B cell (primary cell): ENCODE measurements around the gene ZSWIM6. TPM values are rescaled to one million over a fixed set of nuclear protein-coding genes. Genes with fewer than 3 reads are reported as not detected.

ENCODE experiments used
- ATAC-seq: fragments of 200-7000 bp; cut with Tn5 transposase; one replicate; pipeline ENCODE4 v1.10.0; 2021; ENCODE audit warnings: low read depth, mild to moderate bottlenecking, moderate number of reproducible peaks, moderate library complexity
- CTCF ChIA-PET: fragments of 350-600 bp; sonication (Branson Sonifier 250); formaldehyde crosslinking; loops from one replicate; lab custom pipeline; 2021; ENCODE audit warnings: antibody characterized with exemption, inconsistent platforms; lab: Charles Lee
- POLR2A ChIA-PET: fragments of 350-600 bp; sonication (Branson Sonifier 250); formaldehyde crosslinking; loops from one replicate; lab custom pipeline; 2021; ENCODE audit warnings: antibody characterized with exemption; lab: Charles Lee
- DNase-seq: peaks from one replicate; pipeline ENCODE4 v3.0.0; 2013
- H2AFZ ChIP-seq: 2 replicates; pipeline ENCODE4 v1.6.1; 2012; ENCODE audit warnings: mild to moderate bottlenecking, low read depth, low read length; ENCODE audit not compliant: insufficient read depth, poor library complexity, severe bottlenecking
- H3K27ac ChIP-seq, 2 donors: 1 replicate in 1 of 2; 2 replicates in 1 of 2; pipeline ENCODE4 v1.5.1; 2012 to 2013; ENCODE audit warnings: low read length in 2 of 2, mild to moderate bottlenecking in 2 of 2, moderate library complexity in 1 of 2
- H3K27me3 ChIP-seq, 4 experiments: fragments of 200-600 bp in 1 of 4; sonication (generic) in 1 of 4; replicated peaks in 1 of 4; 1 replicate in 2 of 4; 2 replicates in 2 of 4; pipeline versions ENCODE4 v1.6.1 to v1.7.0; 2013 to 2016; ENCODE audit warnings: low read length in 3 of 4, mild to moderate bottlenecking in 2 of 4, mixed read lengths in 1 of 4, moderate library complexity in 1 of 4; ENCODE audit not compliant: insufficient read depth in 4 of 4, control insufficient read depth in 3 of 4; ENCODE audit errors: control extremely low read depth in 1 of 4
- H3K36me3 ChIP-seq, 2 experiments: replicated peaks in 1 of 2; 1 replicate in 1 of 2; 2 replicates in 1 of 2; pipeline versions ENCODE4 v1.6.1 to v1.7.1; 2013; ENCODE audit warnings: low read length in 1 of 2; ENCODE audit not compliant: insufficient read depth in 2 of 2, control insufficient read depth in 1 of 2; ENCODE audit errors: control extremely low read depth in 1 of 2, extremely low read depth in 1 of 2
- H3K4me1 ChIP-seq, 2 donors: fragments of 200-600 bp in 1 of 2; sonication (generic) in 1 of 2; 1 replicate in 1 of 2; 2 replicates in 1 of 2; pipeline versions ENCODE4 v1.5.1 to v1.6.1; 2013 to 2017; ENCODE audit warnings: low read length in 2 of 2; ENCODE audit not compliant: control insufficient read depth in 2 of 2, insufficient read depth in 2 of 2
- H3K4me2 ChIP-seq: replicated peaks from 2 replicates; pipeline ENCODE3; 2012; ENCODE audit warnings: mild to moderate bottlenecking, low read depth, low read length; ENCODE audit not compliant: poor library complexity, severe bottlenecking
- H3K4me3 ChIP-seq, 5 experiments: fragments of 200-600 bp in 1 of 5; sonication (generic) in 1 of 5; 1 replicate in 3 of 5; 2 replicates in 2 of 5; pipeline versions ENCODE4 v1.5.1 to v1.7.0; 2011 to 2016; ENCODE audit warnings: low read length in 4 of 5, mild to moderate bottlenecking in 4 of 5, low read depth in 2 of 5, control low read depth in 1 of 5, moderate library complexity in 1 of 5; ENCODE audit not compliant: insufficient read depth in 1 of 5; ENCODE audit errors: control extremely low read depth in 1 of 5, extremely low read depth in 1 of 5
- H3K79me2 ChIP-seq: fragments of 200-600 bp; sonication (generic); one replicate; pipeline ENCODE4 v1.6.0; 2016; ENCODE audit warnings: low read length; ENCODE audit not compliant: control insufficient read depth, insufficient read depth
- H3K9ac ChIP-seq: fragments of 200-600 bp; sonication (generic); 2 replicates; pipeline ENCODE4 v1.6.1; 2017; ENCODE audit warnings: mild to moderate bottlenecking, low read length, moderate library complexity
- H3K9me3 ChIP-seq, 3 donors: one replicate each; pipeline versions ENCODE4 v1.6.1 to v1.7.1; 2013; ENCODE audit warnings: low read length in 2 of 3; ENCODE audit not compliant: control insufficient read depth in 2 of 3, insufficient read depth in 1 of 3; ENCODE audit errors: control extremely low read depth in 1 of 3
- H4K20me1 ChIP-seq: 2 replicates; pipeline ENCODE4 v1.6.0; 2012; ENCODE audit warnings: mild to moderate bottlenecking, low read length; ENCODE audit not compliant: insufficient read depth, control insufficient read depth, poor library complexity, severe bottlenecking
- H3K27ac Mint-ChIP-seq: one replicate; pipeline ENCODE4 v1.8.0; 2021; ENCODE audit warnings: mixed read lengths
- H3K27me3 Mint-ChIP-seq: one replicate; pipeline ENCODE4 v1.8.0; 2021; ENCODE audit warnings: mixed read lengths
- H3K4me1 Mint-ChIP-seq: one replicate; pipeline ENCODE4 v1.8.0; 2021; ENCODE audit warnings: mixed read lengths
- H3K4me3 Mint-ChIP-seq: one replicate; pipeline ENCODE4 v1.8.0; 2021; ENCODE audit warnings: mixed read lengths
- H3K9me3 Mint-ChIP-seq: one replicate; pipeline ENCODE4 v1.8.0; 2022; ENCODE audit warnings: mixed read lengths; ENCODE audit not compliant: insufficient read depth
- EZH2 ChIP-seq: IDR thresholded peaks from 2 replicates; pipeline ENCODE4 v1.6.1; 2012; ENCODE audit warnings: borderline replicate concordance, low read depth, mild to moderate bottlenecking, moderate library complexity, low read length; ENCODE audit not compliant: insufficient read depth, poor library complexity, severe bottlenecking
- WGBS: methylation state at CpG from one replicate; pipeline ENCODE4 v1.1.5; 2013; ENCODE audit warnings: missing lambda C conversion rate; ENCODE audit not compliant: insufficient coverage; 5-methylcytosine and 5-hydroxymethylcytosine counted together
- intact Hi-C: fragments of 100-400 bp; cut with micrococcal nuclease; formaldehyde crosslinking; loops from one replicate; pipeline ENCODE4 v1.10.0; 2022
- polyA plus RNA-seq: library from polyadenylated mRNA; depleted of rRNA; stranded (reverse); fragments of >200 nt; gene quantifications from 2 replicates; pipeline ENCODE4 v1.2.3, GENCODE V29; 2012
- total RNA-seq, 2 donors: library from RNA; stranded (reverse); fragments of 120-200 nt in 1 of 2; gene quantifications; 1 replicate in 1 of 2; 2 replicates in 1 of 2; pipeline versions ENCODE4 v1.2.3 to v1.2.4, GENCODE V29; 2013 to 2022
- TF ChIP-seq, protein P1 (sequence below): fragments of 200-600 bp; IDR thresholded peaks from one replicate; pipeline ENCODE4 v1.8.0; 2022; ENCODE audit warnings: antibody characterized with exemption, mild to moderate bottlenecking

The ZSWIM6 gene
- total and polyA plus RNA-seq, 2 donors (not counting 1 experiment from before 2014, with no cell fraction given): 7.9 to 16.4 TPM

DNA sequence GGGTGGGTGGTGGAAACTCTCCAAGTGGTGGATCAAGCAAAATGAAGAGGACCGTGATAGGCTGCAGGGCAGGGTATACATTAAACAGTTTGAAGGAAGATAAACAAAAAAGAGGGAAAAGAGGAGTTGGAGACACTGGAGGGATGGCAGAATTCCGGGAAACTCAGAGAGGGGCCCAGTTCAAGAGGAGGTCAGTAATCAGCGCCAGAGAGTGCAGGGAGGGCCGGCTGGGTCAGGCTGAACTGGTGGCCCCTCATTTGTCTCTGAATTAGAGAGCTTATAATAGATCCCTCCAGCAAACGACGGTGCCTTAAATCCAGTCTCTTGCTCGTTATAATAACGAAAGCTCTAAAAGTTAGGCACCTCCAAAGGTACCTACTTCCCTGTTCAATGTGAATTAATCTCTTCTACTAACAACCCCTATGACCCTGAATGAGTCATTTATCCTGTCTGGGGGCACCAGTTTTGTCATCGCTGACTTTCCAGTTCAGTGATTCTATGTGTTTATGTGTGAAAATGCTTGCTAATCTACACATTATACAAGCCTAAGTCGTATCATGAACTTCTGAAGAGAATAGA is 2.4 kb upstream of the ZSWIM6 start:
- H3K9me3 ChIP-seq: no peaks in the 10 kb centered on the region
- no peak overlapping the region for H3K27ac ChIP-seq
- peaks cover 18% of the 10 kb centered on the region for H4K20me1 ChIP-seq
- Mint-ChIP-seq H3K27me3 (peaks cover 13% of the 10 kb centered on the region), H3K9me3 (no peaks in the 10 kb centered on the region), H3K27ac (peak overlapping the region; percentile 85), H3K4me1 (peaks cover 36% of the 10 kb centered on the region), H3K4me3 (peak overlapping the region; percentile 94)
- H3K79me2 ChIP-seq: peaks cover 19% of the 10 kb centered on the region
- ATAC-seq (no peak), DNase-seq (peak; percentile 42)
- H3K4me2 ChIP-seq: peak overlapping the region; percentile 83
- no peak for TF ChIP-seq EZH2
- TF ChIP-seq, protein P1, sequence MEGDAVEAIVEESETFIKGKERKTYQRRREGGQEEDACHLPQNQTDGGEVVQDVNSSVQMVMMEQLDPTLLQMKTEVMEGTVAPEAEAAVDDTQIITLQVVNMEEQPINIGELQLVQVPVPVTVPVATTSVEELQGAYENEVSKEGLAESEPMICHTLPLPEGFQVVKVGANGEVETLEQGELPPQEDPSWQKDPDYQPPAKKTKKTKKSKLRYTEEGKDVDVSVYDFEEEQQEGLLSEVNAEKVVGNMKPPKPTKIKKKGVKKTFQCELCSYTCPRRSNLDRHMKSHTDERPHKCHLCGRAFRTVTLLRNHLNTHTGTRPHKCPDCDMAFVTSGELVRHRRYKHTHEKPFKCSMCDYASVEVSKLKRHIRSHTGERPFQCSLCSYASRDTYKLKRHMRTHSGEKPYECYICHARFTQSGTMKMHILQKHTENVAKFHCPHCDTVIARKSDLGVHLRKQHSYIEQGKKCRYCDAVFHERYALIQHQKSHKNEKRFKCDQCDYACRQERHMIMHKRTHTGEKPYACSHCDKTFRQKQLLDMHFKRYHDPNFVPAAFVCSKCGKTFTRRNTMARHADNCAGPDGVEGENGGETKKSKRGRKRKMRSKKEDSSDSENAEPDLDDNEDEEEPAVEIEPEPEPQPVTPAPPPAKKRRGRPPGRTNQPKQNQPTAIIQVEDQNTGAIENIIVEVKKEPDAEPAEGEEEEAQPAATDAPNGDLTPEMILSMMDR: no peak
- WGBS: 98% methylated on average over 4 of the region's 10 CpGs
- H2AFZ ChIP-seq: peak overlapping the region; percentile 91
- H3K9ac ChIP-seq: no peak overlapping the region
- peaks cover 28 to 33% of the 10 kb centered on the region in 2 donors for H3K4me1 ChIP-seq
- intact Hi-C loops: loop anchor here (1.0 to 5.0 kb wide), 3 partner anchors 10 to 167 kb away; partner anchors contain the start of gene SMIM15
- H3K36me3 ChIP-seq: no peaks in the 10 kb centered on the region
- ChIA-PET POLR2A (interaction anchor here (0.6 to 2.8 kb wide), 3 partner anchors 9 to 1532 kb away, joined by 5 to 29 read pairs (median 8); no protein-coding TSS in a partner anchor), CTCF (interaction anchor here (1.2 to 2.7 kb wide), 3 partner anchors 9 to 274 kb away, joined by 3 to 18 read pairs (median 5); no protein-coding TSS in a partner anchor)
- H3K27me3 ChIP-seq: peaks cover 0 to 6% (median 3%) of the 10 kb centered on the region in 4 experiments
- H3K4me3 ChIP-seq: peak overlapping the region in 1 of 5 experiments; percentile 73

DNA sequence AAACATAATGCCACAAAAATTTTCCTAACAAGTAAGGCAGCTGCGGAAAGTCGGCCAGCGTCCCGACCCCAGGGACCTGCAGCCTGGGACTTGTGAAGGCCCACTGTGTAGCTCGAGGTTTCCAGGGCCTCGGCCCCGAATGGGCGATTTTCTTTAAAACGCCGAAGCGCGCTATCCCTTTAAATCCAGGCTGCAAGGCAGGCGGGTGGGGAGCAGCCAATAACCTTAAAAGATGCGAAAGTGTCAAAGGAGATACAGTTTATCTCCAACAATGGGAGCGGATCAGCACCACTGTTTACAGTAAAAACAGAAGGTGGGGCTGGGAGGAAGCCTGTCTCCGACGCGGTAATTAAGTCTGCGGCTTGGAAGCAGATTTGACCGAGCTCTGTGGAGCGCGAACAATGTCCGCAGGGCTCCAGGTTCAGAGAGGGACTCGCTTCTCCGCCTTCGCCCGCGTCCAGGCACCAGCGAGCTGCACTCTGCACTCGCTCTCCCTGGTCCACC is 1.7 kb upstream of the ZSWIM6 start:
- POLR2A ChIA-PET: interaction anchor here (0.9 to 2.8 kb wide), 2 partner anchors 10 to 78 kb away, joined by 5 to 29 read pairs; no protein-coding TSS in a partner anchor
- Mint-ChIP-seq H3K4me3 (peak overlapping the region; percentile 94), H3K27me3 (peaks cover 12% of the 10 kb centered on the region), H3K27ac (peak overlapping the region; percentile 89), H3K9me3 (no peaks in the 10 kb centered on the region), H3K4me1 (peaks cover 44% of the 10 kb centered on the region)
- TF ChIP-seq, protein P1: no peak
- TF ChIP-seq EZH2: no peak
- Histone ChIP-seq H2AFZ (peak overlapping the region; percentile 91), H3K4me1 (peaks cover 32 to 38% of the 10 kb centered on the region in 2 donors), H3K27ac (peak overlapping the region; percentile 57 to 89), H3K9ac (peak overlapping the region; percentile 86), H3K4me3 (peak overlapping the region; percentile 73 to 98 (median 84)), H4K20me1 (peaks cover 25% of the 10 kb centered on the region), H3K4me2 (peak overlapping the region; percentile 83), H3K36me3 (no peaks in the 10 kb centered on the region), H3K9me3 (no peaks in the 10 kb centered on the region), H3K79me2 (peaks cover 27% of the 10 kb centered on the region), H3K27me3 (peaks cover 0 to 6% (median 3%) of the 10 kb centered on the region in 4 experiments)
- CTCF ChIA-PET: interaction anchor here (0.9 to 2.7 kb wide), 5 partner anchors 10 to 275 kb away, joined by 3 to 18 read pairs (median 5); no protein-coding TSS in a partner anchor
- 1% methylated on average over 30 of the region's 30 CpGs for WGBS
- intact Hi-C loops: loop anchor here (1.0 to 5.0 kb wide), 3 partner anchors 11 to 168 kb away; partner anchors contain the start of gene SMIM15
- DNase-seq (no peak), ATAC-seq (no peak)
